Hematopoietic multipotent progenitor cell treated with erythropoietin and hydrocortisone succinate and interleukin-3 and kit ligand, for 15 days (in vitro differentiated cells): ENCODE data around the gene STT3B.
"Not testable (repeated sequence)": the region's sequence is repeated elsewhere in the genome, so short reads cannot be mapped to it uniquely, and the experiment has no call there.

ENCODE experiments used
- DNase-seq: peaks from one replicate; pipeline ENCODE4 v3.0.0-alpha.2; 2015; ENCODE audit warnings: low spot score

STT3B gene

DNA sequence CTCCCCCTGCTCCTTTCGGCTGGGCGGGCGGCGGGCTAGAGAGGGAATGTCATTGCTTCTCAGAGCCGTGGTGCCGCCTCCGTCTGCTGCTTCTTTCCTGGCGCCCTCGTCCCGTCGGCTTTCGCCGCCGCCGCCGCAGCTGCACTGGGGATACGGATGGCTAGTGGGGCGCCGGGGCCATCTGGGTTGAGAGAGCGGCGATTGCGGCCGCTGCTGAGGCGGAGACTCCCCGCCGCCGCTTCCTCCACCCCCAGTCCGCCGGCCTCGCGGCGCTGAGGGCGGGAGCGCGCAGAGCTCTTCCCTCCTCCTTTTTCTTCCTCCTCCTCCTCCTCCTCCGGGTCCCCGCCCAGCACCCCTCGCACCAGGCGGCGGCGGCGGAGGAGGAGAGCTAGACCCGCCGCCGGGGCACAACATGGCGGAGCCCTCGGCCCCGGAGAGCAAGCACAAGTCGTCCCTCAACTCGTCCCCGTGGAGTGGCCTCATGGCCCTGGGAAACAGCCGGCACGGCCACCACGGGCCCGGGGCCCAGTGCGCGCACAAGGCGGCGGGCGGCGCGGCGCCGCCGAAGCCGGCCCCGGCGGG is at the start of gene STT3B:
Gene STT3B (plus strand): TSS at position 339 of the 582 bp plus-strand sequence. CDS start 74 bp downstream, at position 413.
- DNase-seq: peak; percentile 82

DNA sequence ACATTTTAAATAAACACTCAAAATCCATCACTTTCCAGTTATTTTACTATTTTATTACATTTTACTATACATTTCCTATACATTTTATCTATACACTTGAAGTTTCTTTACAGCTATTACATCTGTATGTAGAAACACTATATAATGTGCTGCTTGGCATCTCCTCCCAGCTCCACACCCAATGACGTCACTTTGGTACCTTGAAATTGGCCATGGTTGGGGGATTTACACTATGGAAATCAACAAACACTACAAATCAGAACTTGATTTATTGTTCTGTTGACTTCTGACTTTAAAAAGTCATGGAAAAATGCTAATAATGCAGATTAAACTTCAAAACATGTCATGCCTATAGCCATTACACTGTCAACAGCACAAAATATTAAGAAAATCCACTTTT is 48.9 kb upstream of the STT3B start:
- no peak for DNase-seq

DNA sequence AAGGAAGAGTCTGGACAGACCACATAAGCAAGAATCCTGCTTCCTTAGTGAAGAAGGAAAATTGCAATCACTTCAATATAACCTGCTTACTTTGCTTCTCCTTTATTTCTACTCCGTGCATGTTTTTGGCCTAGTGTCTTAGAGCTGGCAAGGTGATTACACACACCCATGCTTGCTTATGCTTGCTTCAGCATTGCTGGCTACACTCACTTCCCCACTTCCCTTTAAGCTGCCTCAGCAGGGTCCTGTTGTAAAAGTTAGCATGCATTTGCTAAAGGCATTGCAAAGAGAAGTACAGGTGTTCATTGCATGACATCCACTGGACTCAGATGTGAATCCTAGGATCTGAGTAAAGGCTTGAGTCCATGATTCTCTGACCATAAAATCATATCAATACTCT is 47.5 kb upstream of the STT3B start:
- no peak for DNase-seq

DNA sequence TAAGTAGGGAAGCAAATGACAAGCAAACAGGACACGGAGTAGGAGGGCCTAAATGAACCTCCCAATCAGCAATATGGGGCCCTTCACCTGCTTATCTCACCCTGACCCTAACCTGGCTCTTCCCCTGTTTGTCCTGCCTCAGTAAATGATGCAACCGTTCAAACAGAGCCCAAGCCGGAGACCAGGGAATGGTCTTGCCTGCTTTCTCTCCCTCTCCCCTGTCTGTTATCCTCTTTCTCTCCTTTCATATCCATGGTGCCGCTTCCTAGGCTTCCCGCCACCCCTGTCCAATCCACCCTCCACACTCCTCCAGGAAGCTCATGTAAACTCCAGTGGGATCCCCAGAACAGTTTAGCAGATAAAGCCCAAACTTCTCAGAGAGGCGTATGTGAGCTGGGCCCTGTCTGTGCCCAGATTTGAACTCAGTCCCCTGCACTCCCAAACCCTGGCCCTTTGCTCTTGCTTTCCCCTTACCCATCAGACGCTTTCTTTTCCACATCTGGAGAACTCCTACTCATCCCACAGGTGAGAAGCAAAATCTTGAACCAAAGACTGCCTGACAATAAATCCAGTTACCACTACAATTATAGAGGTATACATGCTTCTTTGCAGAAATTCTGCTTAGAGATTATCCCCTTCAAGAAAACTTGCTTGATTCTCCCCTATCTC is 45.7 kb upstream of the STT3B start:
- no peak for DNase-seq

- no peak for DNase-seq
Measured at GRCh38 chr3:31488475-31489017, 44.2 kb upstream of the STT3B start.

DNA sequence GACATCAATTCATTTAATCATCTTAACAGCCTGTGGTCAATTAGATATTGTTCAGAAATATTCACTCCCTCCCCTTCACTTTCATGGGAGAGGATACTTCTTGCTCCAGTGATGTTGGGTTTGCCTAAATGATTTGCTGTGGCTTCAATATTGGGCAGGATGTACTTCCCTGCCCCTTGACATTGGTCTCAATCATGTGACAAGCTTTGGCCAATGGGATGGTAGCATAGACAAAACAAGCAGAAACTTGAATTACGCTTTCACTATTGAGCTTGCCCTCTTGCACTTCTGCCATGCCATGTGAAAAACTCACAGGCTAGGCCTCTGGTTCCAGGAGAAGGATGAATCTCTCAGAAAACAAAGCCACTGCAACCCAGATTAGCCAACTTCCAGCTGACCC is 42.2 kb upstream of the STT3B start:
- no peak for DNase-seq

- no peak for DNase-seq
Measured at GRCh38 chr3:31491660-31492059, 41.1 kb upstream of the STT3B start.

DNA sequence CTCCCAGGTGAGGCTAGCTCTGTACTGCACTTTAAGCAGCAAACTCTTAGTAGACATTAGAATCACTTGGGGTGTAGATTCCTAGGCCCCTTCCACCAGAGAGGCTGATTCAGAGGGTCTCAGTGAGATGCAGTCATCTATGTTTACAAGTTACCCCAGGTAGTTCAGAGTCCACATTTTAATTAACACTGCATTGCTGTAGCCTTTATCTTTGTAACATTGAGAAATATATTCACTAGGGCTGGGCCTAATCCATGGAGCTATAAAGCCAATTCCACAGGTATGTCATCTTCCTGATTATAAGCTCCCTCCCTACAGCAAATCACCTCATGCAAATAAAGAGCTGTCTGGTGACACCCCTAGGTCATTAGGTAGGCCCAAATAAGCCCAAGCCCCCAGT is 39.6 kb upstream of the STT3B start:
- DNase-seq: no peak

DNA sequence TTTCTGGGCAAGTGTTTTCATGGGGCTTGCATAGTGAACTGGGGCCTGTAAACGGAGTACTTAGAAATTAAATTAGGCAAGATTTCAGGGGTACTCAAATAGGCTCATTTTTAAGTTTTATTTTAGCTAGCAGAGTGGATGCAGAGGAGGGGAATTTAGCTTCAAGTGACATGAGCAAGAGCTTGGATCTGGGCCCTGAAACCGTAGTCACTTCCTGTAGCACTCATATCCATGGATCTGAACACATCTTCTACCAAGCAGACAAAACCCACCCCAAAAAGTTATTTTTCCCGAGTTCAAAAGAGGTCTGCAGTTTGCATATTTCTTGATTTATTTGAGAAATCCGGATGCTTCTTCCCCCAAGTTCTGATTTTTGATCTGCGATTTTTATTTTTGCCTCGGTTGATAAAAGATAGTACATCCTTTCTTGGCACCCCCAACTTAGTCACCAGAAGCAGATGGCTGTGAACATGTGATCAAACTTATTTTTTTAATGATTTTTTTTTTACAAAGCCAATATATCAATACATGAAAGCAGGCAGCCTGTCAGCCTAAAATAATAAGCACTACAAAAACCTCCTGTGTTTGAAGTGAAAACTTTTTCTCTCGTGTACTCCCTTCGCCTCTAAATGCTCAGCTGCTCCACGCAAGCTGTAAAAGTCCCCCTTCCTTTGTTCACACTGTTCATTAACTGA is 36.6 kb upstream of the STT3B start:
- DNase-seq: no peak

- DNase-seq: no peak
Measured at GRCh38 chr3:31498791-31499190, 33.9 kb upstream of the STT3B start.

DNA sequence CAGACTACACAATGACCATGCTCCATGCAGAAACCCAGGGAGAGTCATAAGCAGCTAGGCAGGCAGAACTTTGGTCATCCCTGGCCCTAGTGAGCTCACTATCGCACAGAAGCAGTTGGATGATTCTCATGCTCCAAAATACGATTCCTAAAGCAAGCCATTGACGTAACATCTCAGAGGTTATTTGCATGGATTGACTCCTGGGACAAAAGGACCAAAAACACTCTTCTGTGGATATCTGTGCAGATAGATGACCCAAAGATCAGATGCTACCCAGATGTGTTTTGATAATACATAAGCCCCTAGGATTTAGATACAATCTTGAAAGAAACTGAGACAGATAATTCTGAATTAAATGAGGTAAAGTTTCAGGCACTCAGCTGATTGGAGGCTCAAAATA is 33.4 kb upstream of the STT3B start:
- DNase-seq: no peak

- no peak for DNase-seq
Measured at GRCh38 chr3:31502803-31503221, 29.9 kb upstream of the STT3B start.

GRCh38 chr3:31503456-31503855 is 29.3 kb upstream of the STT3B start:
- DNase-seq: no peak

DNA sequence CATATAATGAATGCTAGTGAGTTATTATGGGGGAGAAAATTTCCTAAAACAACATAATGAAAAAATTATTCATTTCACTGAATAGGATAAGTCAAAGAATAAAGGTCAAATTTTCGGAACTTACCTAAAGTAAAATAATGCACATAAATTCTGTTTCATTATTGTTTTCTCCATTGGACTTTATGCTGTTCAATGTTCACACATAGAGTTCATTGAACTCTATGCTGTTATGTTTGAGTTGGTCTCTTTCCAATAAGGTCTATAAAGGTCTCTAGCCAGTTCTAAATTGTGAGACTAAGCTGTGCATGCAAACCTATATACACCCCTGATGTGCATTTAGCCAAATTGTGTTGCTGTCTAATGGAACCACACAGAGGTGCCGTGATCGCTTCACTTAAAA is 28.5 kb upstream of the STT3B start:
- no peak for DNase-seq

- no peak for DNase-seq
Measured at GRCh38 chr3:31505371-31506048, 27.2 kb upstream of the STT3B start.

GRCh38 chr3:31506515-31506914 is 26.2 kb upstream of the STT3B start:
- DNase-seq: not testable (repeated sequence)

- no peak for DNase-seq
Measured at GRCh38 chr3:31508452-31509146, 24.1 kb upstream of the STT3B start.

DNA sequence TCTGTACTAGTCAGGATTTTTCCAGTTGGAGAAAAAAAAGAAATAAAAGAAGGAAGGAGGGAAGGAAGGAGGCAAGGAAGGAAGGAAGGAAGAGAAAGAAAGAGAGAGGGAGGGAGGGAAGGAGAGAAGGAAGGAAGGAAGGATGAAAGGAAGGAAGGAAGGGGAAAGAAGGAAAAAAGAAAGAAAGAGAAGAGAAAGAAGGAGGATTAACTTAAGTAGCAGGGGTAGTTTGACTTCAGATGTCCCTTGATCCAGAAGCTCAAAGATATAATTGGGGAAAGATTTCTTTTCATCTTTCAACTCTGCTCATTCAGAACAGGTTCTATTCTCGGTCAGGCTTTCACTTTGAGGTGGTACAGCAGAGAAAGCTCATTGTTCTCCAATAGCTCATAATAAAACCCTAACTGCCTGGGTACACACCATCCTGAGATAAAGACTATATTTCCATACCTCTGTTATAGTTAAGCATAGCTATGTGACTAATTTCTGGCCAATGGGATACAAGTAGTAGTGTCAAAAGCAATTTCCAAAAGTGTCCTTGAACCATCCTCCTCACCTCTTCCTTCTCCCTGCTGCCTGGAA is 23.5 kb upstream of the STT3B start:
- DNase-seq: no peak

GRCh38 chr3:31514570-31514969 is 18.2 kb upstream of the STT3B start:
- no peak for DNase-seq

- DNase-seq: no peak
Measured at GRCh38 chr3:31515486-31516284, 17.0 kb upstream of the STT3B start.

DNA sequence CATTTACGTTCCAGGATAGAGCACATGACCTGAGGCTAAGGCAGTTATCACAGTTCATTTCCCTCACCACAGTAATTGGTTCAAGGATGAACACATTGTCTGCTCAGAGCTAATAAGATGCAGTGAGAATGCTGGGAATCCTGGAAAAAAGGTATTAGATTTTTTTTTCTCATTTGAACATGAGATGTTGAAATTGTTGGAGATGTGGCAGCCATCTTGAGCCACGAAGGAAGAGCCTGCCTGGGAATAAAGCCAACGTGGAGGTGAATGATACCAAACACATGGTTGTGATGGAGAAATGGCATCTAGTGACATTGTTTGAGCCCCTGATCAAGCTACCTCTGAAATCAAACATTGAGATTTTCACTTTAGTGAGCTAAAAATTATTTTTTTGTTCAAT is 16.0 kb upstream of the STT3B start:
- DNase-seq: no peak
